Calu3 (cell line): ENCODE data around the gene KLK4. TPM values are rescaled to one million over a fixed set of nuclear protein-coding genes. Genes with fewer than 3 reads are reported as not detected.
"Not testable (repeated sequence)": the region's sequence is repeated elsewhere in the genome, so short reads cannot be mapped to it uniquely, and the experiment has no call there.

Experiments used
- BruUV-seq: library from RNA; stranded (reverse); fragments of 400-500 nt; replicated peaks from 2 replicates; lab custom pipeline; 2021; lab: Mats Ljungman, UMichigan
- CTCF ChIA-PET: fragments of 300-600 bp; sonication (Branson Sonifier 250); formaldehyde crosslinking; loops from one replicate; lab custom pipeline; 2022; ENCODE audit warnings: antibody characterized with exemption; lab: Charles Lee
- DNase-seq: peaks from one replicate; pipeline ENCODE4 v3.0.0; 2022
- H3K27ac Mint-ChIP-seq: one replicate; pipeline ENCODE4 v1.8.0; 2022; ENCODE audit warnings: mixed read lengths; ENCODE audit not compliant: unreplicated experiment
- H3K27me3 Mint-ChIP-seq: one replicate; pipeline ENCODE4 v1.8.0; 2022; ENCODE audit warnings: mixed read lengths; ENCODE audit not compliant: unreplicated experiment
- H3K36me3 Mint-ChIP-seq: one replicate; pipeline ENCODE4 v1.8.0; 2022; ENCODE audit warnings: mild to moderate bottlenecking, moderate library complexity, mixed read lengths; ENCODE audit not compliant: insufficient read depth, unreplicated experiment
- H3K4me1 Mint-ChIP-seq: one replicate; pipeline ENCODE4 v1.8.0; 2022; ENCODE audit warnings: mild to moderate bottlenecking, low read depth, mixed read lengths; ENCODE audit not compliant: unreplicated experiment
- H3K4me3 Mint-ChIP-seq: one replicate; pipeline ENCODE4 v1.8.0; 2022; ENCODE audit warnings: mild to moderate bottlenecking, low read depth, moderate library complexity, mixed read lengths; ENCODE audit not compliant: unreplicated experiment
- H3K9me3 Mint-ChIP-seq: one replicate; pipeline ENCODE4 v1.8.0; 2022; ENCODE audit warnings: low read depth, mixed read lengths; ENCODE audit not compliant: unreplicated experiment
- CTCF ChIP-seq: fragments of 200-600 bp; IDR thresholded peaks from one replicate; pipeline ENCODE4 v1.8.0; 2022; ENCODE audit warnings: antibody characterized with exemption; ENCODE audit not compliant: unreplicated experiment
- intact Hi-C: fragments of 100-400 bp; cut with micrococcal nuclease; formaldehyde crosslinking; loops from one replicate; pipeline ENCODE4 v1.10.0; 2022; ENCODE audit not compliant: unreplicated experiment
- total RNA-seq: library from RNA; stranded (reverse); gene quantifications from 2 replicates; pipeline ENCODE4 v1.2.3, GENCODE V29; 2022

KLK4 gene
- total RNA-seq, 1 experiment from 2014 or later = not detected

DNA sequence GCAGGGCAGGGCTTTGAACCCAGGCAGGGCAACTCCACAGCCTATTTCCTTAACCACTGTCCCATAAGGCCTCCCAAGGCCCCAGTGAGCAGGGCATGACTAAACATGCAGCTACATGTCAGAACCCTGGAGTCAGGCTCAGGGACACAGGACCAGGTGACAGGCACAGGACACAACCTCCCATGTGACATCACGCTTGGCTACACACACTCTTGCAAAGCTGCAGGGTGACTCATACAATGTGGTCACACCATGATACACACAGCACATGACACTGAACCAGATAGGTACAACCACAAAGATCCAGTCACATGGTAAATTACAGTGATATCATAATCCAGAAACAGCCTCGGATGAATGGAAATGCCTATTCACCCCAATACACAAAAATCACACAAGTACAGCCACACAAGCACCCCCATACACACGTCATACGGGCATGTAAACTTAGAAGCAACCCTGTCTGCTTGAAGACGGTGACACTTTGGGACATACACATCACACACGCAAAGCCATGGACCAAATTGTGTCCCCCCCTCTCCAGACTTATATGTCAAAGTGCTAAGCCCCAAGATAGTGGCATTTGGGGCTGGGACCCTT, 14.5 kb downstream of the KLK4 start:
- no peaks in the 10 kb centered on the region for H3K9me3 Mint-ChIP-seq
- no peak overlapping the region for H3K4me3 Mint-ChIP-seq
- peak; percentile 78 for DNase-seq
- H3K27ac Mint-ChIP-seq = peak overlapping the region; percentile 66
- H3K4me1 Mint-ChIP-seq = peaks cover 21% of the 10 kb centered on the region
- peaks cover 8% of the 10 kb centered on the region for H3K36me3 Mint-ChIP-seq
- no peak for TF ChIP-seq CTCF
- no TSS peak for BruUV-seq
- intact Hi-C loops = no loop called here
- peaks cover 39% of the 10 kb centered on the region for H3K27me3 Mint-ChIP-seq
- CTCF ChIA-PET = interaction anchor here (0.5 to 1.3 kb wide), 6 partner anchors 15 to 172 kb away, joined by 3 to 8 read pairs (median 6); no protein-coding TSS in a partner anchor

DNA sequence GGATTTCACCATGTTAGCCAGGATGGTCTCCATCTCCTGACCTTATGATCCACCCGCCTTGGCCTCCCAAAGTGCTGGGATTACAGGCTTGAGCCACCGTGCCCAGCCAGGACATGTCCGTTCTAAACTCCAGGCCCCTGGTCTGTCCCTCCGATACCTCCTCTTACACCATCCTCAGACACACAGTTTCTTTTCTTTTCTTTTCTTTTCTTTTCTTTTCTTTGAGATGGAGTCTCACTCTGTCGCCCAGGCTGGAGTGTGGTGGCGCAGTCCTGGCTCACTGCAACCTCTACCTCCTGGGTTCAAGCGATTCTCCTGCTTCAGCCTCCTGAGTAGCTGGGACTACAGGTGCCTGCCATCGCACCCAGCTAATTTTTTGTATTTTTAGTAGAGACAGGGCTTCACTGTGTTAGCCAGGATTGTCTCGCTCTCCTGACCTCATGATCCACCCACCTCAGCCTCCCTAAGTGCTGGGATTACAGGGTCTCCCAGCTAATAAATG, 15.1 kb downstream of the KLK4 start:
- H3K4me3 Mint-ChIP-seq, H3K9me3 Mint-ChIP-seq, DNase-seq, intact Hi-C loops, H3K36me3 Mint-ChIP-seq: not testable (repeated sequence)
- Mint-ChIP-seq H3K27me3 (peaks cover 39% of the 10 kb centered on the region), H3K27ac (peak overlapping the region; percentile 66), H3K4me1 (peaks cover 21% of the 10 kb centered on the region)
- BruUV-seq = TSS peak; percentile 100
- CTCF ChIA-PET = interaction anchor here (0.5 to 1.3 kb wide), 6 partner anchors 15 to 171 kb away, joined by 3 to 8 read pairs (median 6); no protein-coding TSS in a partner anchor

DNA sequence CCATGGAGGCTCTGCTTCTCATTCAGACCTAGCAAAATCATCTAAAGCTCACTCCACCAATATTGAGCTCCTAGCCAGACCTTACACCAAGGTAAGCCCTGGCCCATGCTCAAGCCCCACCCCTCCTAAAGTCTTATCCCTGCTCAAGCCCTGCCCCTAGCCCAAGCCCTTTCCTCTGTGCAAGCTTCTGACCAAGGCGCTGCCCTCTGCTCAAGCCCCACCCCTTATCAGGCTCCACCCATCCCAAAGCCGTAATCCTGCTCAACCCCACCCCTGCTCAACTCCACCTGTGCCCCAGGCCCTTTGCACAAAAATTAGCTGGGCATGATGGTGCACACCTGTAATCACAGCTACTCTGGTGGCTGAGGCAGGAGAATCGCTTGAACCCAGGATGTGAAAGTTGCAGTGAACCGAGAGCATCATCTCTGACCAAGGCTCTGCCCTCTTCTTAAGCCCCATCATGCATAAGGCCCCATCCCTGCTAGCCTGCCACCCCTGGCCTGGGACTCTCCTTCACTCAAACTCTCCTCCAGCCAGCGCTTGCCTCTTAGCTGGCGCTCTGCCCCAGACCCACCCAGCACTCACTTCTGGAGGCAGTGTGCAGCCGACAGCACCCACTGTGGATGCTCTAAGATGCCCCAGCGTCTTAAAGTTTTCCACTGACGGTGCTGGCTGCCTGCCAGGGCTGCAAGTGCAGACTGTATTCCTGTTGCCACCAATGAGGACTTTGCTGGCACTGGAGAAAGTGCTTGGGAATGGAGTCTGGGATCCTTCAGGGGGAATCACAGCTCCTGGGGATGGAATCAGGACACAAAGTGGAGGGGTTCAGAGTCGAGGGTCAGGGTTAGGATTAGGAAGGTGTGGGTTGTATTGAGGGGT, 16.5 kb downstream of the KLK4 start:
- CTCF ChIA-PET = interaction anchor here (0.7 to 1.2 kb wide), 2 partner anchors 91 to 123 kb away, joined by 3 to 5 read pairs; no protein-coding TSS in a partner anchor
- H3K27me3 Mint-ChIP-seq = peaks cover 51% of the 10 kb centered on the region
- intact Hi-C loops = no loop called here

DNA sequence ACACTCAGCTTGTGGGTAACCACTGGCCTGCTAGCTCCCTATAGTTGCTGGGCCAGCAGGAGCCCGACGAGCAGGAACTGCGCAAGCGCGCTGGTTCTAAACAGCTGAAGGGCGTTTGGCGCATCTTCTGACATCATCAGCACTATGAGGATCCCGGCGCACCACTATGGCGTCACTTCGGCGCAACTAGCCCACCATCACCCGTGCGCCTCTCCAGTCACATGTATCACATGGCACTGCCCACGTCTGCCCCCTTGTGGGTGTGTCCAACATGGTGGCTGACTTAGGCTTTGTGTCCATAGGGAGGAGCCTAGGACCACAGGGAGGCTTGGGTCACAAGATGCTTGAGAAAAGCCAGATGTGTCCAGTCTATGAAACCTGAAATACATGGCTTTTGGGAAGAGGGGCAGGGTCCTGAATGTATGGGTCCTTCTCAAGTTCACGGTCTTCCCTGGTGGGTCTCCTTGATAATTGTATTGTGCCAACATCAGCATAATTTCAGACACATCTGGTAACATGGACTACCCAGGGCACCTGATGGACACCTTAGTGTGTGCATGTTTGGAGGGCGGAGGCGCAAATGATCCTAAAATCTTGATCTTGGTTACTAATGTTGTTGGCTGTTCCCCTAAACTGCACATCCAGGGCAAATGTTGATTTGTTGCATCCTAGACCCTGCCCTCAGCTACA, 18.0 kb downstream of the KLK4 start:
- Mint-ChIP-seq H3K27me3 (peaks cover 55% of the 10 kb centered on the region), H3K4me3 (no peak overlapping the region), H3K4me1 (peaks cover 21% of the 10 kb centered on the region), H3K27ac (no peak overlapping the region), H3K36me3 (peaks cover 8% of the 10 kb centered on the region), H3K9me3 (no peaks in the 10 kb centered on the region)
- CTCF ChIA-PET = interaction anchor here (1.2 kb wide), 1 partner anchor 118 kb away, joined by 7 read pairs; no protein-coding TSS in a partner anchor
- intact Hi-C loops = no loop called here
- DNase-seq = no peak
- no peak for TF ChIP-seq CTCF
- no TSS peak for BruUV-seq

More for the DNA sequence above, 16.5 kb downstream of the KLK4 start:
- Mint-ChIP-seq H3K36me3 (peaks cover 8% of the 10 kb centered on the region), H3K9me3 (no peaks in the 10 kb centered on the region), H3K4me3 (no peak overlapping the region), H3K27ac (no peak overlapping the region), H3K4me1 (peaks cover 21% of the 10 kb centered on the region)
- no peak for DNase-seq
- no TSS peak for BruUV-seq
- TF ChIP-seq CTCF = no peak
